Measurements from ENCODE around the gene ATP1A4.
"Not testable (repeated sequence)": the region's sequence is repeated elsewhere in the genome, so short reads cannot be mapped to it uniquely, and the experiment has no call there.

Gene ATP1A4

DNA sequence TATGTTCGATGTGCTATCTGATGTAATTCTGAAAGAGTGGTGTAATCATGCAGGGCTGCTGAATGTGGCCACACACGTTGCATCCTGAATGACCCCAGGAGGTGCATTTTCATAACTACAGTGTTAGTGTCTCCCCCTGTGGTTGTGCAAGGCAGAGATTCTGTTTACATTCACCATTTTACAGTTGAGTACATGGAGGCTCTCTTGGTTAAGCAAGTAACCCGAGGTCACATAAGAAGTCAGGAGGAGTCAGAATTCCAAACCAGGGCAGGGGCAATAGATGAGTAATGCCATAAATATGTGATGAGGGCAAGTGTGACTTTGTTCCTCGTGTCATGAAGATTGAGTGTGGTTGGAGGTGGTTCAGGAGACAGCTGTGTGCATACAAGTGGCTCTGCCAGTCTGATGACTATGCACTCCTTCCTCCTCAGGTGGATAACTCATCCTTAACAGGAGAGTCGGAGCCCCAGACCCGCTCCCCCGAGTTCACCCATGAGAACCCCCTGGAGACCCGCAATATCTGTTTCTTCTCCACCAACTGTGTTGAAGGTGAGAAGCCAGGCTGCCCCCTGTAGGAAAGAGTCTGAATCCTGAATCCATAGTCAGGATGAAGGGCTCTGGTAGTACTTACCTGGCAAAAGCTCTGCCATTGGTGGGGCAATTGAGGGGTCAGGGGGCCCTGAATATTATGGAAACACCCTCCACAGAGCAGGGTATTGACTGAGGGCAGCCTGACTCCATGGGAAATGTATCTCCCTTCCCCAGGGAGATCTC is 26.5 kb upstream of the ATP1A4 start:
- DNase-seq, result no peak

DNA sequence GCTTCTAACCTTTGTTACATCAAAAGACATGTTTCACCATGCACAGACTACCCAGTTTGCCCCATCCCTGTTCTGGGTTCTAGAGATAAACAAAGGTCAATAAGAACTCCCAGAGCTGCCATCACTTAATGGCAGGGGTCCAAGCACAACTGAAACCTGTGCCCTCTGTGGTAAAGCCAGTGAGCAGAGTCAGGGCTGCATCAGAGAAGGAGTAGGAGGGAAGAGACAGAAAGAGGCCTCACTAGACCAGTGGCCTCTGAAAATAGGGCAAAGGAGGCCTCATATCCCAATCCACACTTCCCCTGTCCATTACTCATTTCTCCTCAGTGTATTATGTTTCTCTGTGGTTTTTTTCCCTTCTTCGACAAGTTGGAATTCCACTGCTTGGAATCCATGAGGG is 25.7 kb upstream of the ATP1A4 start:
- no peak for DNase-seq

DNA sequence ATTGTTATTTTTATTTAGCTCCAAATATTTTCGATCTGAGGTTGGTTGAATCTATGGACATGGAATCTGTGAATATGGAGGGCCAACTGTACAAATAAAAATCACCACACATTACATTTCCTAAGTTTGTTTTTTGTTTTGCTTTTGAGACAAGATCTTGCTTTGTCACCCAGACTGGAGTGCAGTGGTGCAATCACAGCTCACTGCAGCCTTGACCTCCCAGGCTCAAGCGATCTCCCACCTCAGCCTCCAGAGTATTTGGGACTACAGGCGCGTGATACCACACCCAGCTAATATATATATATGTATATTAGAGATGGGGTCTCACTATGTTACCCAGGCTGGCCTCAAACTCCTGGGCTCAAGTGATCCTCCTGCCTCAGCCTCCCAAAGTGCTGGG is 25.1 kb upstream of the ATP1A4 start:
- not testable (repeated sequence) for DNase-seq

DNA sequence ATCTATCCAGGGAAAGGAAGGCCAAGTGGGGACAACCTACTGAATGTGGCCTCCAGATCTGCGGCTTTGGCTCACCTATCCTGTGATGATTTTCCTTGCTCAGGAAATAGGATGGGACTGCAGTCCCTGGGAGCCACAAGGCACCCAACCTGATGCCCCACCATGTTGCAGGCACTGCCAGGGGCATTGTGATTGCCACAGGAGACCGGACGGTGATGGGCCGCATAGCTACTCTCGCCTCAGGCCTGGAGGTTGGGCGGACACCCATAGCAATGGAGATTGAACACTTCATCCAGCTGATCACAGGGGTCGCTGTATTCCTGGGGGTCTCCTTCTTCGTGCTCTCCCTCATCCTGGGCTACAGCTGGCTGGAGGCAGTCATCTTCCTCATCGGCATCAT is 24.0 kb upstream of the ATP1A4 start:
- DNase-seq, result no peak

DNA sequence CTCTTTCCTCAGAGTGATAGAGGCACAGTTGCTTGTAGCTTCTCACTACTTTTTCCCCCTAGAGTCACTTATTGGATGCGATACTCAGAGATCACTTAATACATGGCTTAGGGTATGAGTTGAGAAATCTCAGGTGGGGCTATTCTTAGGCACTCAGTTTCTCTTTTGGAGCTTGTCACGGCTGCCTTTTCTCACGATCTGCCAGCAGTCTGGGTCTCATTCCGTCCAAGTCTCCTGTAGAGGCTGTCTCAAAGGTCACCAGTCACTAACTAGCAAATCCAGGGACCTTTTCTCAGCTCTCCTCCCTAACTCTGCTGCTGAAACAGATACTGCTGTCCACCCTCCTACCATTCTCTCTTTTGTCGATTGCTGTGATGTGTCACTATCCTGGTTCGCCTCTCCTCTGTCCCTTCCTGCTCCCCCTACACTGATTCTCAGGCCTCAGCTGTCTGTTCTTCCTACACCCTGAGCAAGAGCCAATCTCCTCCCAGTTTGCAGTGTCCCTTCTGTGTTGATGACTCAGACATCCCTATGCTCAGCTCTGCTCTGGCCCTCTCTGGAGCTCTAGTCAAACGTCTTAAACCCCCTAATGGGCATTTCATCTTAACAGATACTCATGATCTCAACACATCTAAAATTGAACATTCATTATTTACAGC is 23.4 kb upstream of the ATP1A4 start:
- no peak for DNase-seq

DNA sequence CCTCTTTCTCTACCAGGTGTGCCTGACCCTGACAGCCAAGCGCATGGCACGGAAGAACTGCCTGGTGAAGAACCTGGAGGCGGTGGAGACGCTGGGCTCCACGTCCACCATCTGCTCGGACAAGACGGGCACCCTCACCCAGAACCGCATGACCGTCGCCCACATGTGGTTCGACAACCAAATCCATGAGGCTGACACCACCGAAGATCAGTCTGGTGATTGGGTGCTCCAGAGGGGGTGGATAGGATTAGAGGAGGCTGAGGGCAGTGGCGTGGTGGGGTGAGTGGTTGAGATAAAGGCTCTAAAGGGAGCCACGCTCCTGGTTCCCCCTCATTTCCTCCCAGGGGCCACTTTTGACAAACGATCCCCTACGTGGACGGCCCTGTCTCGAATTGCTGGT is 22.8 kb upstream of the ATP1A4 start:
- no peak for DNase-seq

DNA sequence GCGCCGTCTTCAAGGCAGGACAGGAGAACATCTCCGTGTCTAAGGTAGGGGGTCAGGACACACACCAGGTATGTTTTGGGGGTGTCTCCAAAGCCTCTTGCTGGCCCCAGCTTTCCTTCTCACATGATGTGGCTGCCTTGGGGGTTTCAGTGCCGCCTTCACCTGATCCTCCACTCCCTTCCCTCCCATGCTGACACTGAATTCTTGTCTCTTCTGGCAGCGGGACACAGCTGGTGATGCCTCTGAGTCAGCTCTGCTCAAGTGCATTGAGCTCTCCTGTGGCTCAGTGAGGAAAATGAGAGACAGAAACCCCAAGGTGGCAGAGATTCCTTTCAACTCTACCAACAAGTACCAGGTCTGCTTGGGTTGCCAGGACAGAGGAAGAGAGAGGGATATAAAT is 22.4 kb upstream of the ATP1A4 start:
- no peak for DNase-seq

DNA sequence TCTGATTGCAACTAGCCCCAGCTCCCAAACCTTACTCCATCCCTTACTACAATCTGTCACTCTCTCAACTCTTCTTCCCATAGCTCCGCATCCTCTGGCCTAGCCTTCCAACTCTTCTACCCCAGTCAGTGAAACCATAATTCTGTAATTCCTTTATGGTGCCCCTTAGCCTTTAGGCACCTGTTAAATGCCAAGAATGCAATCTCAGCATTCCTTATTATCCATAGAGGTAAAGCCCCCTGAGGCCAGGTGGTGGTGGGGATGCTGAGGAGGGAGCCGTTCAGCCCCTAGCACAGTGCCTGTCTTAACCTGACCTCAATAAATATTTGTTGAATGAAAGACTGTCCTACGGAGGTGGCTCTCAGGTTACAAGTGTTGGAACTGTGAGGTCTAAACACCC is 21.8 kb upstream of the ATP1A4 start:
- DNase-seq, result no peak

DNA sequence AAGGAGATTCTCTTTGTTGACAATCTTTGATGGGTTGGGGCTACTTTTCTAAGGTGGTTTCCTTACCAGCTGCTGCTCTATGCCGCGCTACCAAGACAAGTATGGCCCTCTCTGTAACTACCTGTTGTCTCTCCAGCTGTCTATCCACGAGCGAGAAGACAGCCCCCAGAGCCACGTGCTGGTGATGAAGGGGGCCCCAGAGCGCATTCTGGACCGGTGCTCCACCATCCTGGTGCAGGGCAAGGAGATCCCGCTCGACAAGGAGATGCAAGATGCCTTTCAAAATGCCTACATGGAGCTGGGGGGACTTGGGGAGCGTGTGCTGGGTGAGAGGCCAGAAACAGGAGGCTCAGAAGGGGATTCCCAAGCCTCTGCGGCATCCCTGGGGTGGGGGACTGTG is 21.4 kb upstream of the ATP1A4 start:
- no peak for DNase-seq

DNA sequence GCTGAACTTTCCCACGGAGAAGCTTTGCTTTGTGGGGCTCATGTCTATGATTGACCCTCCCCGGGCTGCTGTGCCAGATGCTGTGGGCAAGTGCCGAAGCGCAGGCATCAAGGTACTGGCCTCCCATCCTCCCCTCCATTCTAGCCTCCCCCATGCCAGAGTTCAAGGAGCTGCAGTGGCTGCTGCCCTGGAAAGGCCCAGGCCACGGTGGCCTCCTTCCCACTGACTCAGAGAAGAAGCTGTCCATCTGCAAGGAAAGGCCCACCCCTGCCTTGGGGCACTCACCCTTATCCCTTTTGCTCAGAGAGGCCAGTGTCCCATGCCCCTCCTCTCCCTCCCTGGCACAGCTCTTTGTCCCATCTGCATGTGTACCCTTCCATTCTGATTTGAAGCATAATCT is 20.9 kb upstream of the ATP1A4 start:
- no peak for DNase-seq

DNA sequence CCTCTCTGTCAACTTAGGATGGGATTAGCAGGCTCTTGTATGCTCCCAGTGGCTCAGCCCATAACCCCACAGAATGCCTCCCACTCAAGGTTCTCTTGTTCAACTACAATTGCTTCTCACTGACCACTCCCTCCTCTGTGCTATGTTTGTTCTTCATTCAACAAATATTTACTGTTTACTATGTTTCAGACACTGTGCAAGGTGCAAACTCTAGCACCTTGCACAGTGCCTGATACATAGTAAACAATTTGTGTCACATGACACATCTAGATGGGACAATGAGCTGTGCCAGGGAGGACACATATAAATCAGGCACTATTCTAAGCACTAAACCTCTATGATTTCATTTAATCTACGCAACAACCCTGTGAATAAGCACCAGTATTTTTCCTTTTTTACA is 20.5 kb upstream of the ATP1A4 start:
- no peak for DNase-seq

DNA sequence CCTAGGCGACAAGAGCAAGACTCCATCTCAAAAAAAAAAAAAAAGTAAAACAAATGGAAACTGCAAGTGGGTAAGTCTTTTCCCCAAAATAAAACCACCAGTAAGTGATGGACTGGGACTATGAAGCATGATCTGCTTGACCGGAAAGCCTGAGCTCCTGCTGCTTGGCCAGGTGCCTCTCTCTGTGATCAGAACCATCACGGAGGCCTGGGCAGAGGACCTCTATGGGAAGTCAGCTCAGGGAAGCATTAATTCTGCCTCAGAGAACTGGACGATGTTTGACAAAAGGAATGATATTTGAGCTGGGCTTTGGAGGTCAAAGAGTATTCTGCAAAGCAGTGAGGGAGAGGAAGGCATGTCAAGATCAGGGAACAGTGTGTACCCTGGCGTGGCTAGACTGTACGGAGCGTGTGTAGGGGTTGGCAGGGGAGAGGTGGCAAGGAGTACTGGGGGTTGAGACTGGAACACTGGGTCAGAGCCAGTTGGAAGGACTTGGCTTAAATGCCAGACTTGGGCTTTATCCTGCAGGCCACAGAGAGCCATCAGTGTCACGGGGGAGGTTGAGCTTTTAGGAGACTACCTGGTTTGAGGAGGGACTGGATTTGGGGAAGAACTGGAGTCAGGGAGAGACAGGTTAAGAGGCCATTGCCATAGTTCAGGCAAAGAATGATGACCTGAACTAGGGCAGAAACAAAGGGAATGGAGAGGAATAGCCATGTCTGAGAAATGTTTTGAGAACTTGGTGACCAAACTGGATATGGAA is 19.4 kb upstream of the ATP1A4 start:
- DNase-seq, result no peak

DNA sequence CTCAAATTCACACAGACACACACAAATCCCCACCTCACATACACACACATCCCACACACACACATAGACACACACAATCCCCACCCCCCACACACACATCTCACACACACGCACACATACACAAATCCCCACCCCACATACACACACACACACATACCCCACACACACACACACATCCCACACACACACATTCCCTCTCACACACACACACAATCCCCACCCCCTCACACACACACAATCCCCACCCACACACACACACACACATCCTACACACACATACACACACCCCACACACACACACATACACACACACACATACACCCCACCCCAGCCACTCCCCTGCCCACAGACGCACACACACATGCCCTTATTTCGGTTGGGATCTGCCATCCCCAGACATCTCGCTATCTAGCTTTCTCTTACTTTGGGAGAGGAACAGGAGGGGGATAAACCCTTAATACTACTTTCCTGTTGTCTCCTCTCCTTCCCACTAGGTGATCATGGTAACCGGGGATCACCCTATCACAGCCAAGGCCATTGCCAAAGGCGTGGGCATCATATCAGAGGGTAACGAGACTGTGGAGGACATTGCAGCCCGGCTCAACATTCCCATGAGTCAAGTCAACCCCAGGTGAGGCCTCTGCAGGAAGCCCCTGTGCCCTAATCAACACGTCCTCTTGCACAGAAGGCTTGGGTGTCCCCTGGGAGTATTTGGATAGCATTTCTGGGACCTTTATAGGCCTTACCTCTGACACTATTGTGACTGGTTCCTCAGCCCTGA is 17.2 kb upstream of the ATP1A4 start:
- no peak for DNase-seq

DNA sequence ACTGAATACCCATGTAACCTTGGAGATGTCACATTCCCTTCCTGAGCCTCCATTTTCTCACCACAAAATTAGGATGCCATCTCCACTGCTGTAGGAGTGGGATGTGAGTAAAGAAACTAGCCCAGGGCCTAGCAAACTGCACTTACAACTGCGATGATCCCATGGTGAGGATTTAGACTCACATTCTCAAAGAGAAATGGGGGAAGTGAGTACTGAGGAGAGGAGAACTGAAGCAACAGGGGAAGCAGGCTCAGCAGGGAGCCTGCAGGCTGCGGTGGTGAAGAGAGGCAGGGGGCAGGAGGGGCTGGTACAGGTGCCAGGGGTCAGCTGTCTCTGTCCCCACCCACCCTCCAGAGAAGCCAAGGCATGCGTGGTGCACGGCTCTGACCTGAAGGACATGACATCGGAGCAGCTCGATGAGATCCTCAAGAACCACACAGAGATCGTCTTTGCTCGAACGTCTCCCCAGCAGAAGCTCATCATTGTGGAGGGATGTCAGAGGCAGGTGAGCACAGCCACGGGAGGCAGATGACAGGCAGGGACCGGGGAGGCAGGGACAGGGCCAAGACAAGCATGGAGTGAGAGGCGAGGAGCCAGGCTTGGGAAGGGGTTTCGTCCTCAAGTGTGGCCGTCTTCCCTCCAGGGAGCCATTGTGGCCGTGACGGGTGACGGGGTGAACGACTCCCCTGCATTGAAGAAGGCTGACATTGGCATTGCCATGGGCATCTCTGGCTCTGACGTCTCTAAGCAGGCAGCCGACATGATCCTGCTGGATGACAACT is 16.4 kb upstream of the ATP1A4 start:
- DNase-seq, result no peak

DNA sequence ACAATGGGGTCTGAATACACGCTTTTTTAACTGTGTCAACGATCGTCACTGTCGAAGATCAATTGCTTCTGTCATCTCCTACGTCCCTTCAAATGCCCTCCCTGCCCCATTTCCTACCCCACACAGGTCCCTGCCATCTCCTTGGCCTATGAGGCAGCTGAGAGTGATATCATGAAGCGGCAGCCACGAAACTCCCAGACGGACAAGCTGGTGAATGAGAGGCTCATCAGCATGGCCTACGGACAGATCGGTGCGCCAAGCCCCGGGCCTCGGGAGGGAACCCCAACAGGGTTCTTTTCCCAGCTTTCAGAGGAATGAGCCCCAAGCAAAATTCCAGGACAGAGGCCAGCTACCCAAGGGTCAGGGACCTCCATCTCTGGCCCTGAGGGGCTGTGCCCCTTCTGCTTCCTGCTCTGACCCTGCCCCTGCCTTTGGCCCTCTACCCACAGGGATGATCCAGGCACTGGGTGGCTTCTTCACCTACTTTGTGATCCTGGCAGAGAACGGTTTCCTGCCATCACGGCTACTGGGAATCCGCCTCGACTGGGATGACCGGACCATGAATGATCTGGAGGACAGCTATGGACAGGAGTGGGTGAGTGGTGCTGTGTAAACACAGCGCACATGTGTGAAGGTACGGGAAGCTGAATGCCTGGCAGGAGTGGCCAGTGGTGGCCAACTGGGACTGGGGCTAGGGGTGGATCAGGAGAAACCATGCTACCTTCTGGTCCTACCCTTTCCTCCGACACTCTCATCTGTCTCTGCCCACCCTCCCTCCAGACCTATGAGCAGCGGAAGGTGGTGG is 15.1 kb upstream of the ATP1A4 start:
- DNase-seq, result no peak

DNA sequence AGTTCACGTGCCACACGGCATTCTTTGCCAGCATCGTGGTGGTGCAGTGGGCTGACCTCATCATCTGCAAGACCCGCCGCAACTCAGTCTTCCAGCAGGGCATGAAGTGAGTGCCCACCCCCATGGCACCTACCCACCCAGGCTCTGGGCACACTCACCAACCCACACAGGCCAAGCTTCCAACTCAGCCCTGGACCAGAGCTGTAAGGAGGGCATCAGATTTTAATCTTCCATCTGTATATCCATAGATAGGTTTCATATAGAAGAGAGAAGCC is 14.5 kb upstream of the ATP1A4 start:
- no peak for DNase-seq

DNA sequence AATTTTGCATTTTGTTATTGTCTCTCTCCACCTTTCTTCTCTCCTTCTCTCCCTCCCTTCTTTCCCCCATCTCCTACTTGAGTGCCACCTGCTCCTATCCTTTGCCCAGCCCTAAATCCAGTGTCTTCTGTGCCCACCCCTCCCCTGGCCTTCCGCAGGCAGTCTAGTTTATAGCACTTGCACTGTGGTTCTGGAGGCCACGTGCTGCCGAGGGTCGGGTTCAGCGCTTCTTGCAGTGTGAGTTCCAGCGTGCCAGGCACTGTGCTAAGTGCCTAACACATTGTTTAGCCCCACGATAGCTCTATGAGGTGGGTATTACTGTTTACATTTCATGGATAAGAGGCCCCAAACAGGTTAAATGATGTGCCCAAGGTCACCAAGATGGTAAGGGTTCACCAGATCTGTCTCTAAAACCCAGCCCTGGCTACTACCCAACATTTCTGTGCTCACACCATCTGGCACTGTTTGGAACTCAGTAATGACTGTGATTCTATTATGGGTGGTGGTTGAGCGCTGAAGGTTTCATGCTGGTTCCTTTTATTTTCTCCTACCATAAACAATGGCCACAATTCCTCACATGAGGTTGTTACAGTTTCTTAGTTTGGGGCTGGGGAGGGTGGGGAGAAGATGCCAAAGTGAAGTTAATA is 14.1 kb upstream of the ATP1A4 start:
- DNase-seq, result no peak

DNA sequence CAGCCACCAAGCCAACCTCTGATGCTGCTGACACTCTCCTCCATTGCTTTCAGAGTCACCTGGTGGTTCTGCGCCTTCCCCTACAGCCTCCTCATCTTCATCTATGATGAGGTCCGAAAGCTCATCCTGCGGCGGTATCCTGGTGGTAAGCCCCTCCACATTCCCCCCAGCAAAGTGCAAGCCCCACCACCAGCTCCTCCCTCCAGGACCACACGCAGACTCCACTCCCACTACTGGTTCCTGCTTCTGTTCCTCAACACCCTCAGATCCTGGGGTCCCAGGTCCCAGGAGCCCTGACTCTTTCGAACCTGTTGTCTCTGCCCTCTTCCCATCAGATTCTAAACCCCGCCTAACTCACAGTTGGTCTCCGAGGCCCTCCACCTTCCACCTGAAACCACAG is 11.6 kb upstream of the ATP1A4 start:
- DNase-seq, result no peak

DNA sequence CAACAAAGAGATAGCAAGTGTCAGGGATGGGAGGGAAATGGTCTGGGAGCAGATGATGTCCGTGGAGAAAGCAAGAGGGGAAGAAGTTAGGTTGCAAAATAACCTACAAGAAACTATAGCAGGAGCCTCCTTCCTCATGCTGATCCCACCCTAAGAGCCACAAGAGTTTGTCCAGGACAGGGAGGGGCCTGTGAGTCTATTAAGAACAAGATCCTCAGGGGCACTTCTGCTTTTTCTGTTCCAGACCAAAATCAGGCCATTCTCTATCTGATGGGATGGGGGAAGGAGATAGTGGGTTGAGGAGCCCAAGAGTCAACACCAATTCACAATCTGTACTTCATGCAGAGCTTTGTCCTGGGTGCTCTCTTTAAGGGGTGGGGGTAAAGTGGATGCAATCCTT is 7.7 kb upstream of the ATP1A4 start:
- DNase-seq, result no peak

DNA sequence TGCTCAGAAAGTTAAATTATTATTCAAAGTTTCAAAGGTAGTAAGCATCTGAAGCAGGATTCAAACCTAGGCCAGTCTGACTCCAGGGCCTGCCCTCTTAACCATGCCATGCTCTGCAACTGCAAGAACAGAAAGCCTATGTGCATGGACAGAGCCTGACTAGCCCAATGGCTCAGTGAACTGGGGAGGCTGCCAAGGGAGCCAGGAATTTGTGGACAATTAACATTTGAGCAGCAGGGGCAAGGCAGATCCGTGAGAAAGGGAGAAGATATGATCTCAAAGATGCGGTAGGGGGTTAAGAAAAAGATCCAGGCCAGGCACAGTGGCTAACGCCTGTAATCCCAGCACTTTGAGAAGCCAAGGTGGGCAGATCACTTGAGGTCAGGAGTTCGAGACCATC is 6.5 kb upstream of the ATP1A4 start:
- DNase-seq, result no peak

DNA sequence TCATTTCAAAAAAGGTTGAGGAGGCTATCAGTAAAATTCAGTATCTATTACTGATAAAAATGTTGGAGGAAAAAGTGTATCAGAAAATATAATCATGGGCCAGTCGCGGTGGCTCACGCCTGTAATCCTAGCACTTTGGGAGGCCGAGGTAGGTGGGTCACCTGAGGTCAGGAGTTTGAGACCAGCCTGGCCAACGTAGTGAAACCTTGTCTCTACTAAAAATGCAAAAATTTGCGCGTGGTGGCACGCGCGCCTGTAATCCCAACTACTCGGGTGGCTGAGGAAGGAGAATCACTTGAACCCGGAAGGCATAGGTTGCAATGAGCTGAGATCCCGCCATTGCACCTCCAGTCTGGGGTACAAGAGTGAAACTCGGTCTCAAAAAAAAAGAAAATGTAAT is 5.3 kb upstream of the ATP1A4 start:
- no peak for DNase-seq

Measured in NCI-H774 (cell line).